ENCODE results near the gene TXNRD2.
"Not testable (repeated sequence)": the region's sequence is repeated elsewhere in the genome, so short reads cannot be mapped to it uniquely, and the experiment has no call there.

TXNRD2 gene

DNA sequence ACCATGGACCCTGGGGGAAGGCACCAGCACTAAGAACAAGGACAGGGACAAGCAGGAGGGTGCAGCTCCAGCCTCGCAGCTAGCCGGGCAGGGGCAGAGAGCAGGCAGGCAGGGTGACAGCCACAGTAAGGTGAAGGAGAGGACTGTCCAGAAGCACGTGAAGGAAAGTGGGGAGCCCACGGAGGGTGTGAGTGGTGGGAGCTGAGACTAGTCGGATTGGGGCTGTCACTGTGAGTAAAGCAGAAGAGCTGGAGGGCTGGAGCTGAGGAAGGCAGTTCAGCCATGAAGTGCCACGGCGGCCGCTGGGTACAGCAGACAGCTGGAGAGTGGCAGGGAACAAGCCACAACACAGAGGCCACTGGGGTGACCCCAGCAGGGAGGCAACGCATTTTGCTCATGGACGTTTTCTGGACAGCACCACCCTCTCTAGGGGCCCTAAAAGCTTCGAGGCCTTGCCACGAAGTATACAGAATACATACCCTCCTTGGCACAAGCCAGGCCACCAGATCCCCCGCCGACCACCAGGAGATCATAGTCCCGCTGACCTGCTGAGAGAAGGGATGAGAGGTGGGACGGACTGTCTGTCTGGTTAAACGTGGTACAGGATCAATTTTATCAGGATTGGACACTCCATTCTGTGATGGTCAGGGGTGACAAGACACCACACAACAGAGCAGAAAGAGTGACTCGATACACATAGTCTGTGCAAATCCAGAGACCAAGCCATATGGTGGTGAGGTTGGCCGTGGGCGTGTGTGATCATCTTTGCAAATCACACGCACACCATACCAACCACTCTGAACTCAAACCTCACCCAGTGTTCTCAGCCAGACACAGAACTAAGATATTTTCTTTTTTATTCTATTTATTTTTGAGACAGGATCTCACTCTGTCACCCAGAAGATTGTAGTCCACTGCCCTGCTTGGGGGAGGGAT, 10.8 kb downstream of the TXNRD2 start:
- no peak overlapping the region for H3K4me3 ChIP-seq (ENCODE audit: low read depth, low read length)
- no peak for DNase-seq (ENCODE audit: low read depth)

DNA sequence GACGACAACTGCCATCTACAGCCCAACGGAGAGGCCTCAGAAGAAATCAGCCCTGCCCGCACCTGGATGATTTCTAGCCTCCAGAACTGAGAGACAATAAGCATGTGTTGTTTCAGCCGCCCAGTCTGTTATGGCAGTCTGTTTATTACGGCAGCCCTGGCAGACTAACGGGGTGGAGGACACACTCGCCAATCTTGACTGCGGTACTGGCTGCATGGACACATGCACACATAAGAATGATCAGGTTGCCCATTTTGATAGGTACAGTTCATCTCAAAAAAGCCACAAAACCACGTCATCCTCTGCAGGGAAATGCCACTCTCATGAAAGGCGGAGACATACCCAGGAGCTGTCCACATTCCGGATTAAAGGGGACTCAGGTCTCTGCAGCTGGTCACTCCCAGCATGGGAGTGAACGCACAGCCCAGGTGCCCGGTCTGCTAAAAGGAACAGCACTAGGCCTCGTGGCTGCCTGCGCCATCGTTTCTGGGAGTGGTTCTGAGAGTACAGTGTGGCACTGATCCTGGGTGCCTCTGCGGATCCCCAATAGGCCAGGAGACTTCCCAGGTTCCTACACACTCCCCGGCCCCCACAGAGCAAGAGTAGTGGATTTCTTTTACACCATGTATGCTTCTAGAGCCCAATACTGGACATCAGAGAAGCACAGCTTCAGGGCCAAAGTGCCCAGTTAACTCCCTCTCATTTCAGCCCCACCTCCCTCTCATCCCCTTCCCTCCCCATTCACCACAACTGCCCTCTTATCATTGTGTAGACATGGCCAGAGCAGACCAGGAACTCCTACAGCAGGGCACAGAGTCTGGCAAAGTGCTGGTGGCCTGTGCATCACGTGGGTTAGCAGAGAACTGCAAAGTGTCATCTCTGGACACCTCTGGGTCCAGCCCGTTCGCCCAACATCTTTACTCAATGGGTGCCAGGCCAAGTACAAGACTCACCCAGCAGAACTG, 11.8 kb downstream of the TXNRD2 start:
- no peak overlapping the region for H3K4me3 ChIP-seq (ENCODE audit: low read depth, low read length)
- DNase-seq (ENCODE audit: low read depth): no peak

DNA sequence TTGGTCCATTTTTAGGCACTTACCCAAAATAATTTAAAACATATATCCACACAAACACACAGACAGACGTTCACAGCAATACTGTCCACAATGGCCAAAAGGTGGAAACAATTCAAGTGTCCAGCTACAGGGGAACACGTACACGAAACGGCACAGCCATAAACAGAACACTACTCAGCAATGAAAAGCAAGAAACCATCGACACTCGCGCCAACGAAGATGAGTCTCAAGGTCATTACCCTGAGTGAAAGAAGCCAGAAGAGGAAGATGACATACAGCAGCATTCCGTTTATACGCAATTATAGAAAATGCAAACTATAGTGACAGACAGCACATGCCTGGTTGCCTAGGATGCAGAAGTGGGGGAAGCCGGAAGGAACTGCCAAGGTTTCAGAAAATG, 13.4 kb downstream of the TXNRD2 start:
- no peak for DNase-seq (ENCODE audit: low read depth)
- no peak overlapping the region for H3K4me3 ChIP-seq (ENCODE audit: low read depth, low read length)

DNA sequence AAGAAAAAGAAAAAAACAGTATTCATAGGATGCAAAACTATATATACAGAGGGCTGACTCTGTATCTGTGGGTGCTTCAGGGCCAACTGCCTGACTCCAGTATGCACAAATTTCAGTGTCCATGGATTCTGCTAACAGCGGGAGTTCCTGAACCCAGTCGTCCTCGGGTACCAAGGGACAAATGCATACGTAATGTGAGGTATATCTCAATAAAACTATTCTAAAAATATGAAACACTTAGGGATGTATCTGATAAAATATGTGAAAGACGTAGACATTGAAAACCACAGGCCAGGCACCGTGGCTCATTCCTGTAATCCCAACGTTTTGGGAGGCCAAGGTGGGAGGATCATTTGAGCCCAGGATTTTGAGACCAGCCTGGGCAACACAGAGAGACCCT, 13.9 kb downstream of the TXNRD2 start:
- no peak for DNase-seq (ENCODE audit: low read depth)
- H3K4me3 ChIP-seq (ENCODE audit: low read depth, low read length): no peak overlapping the region

- H3K4me3 ChIP-seq (ENCODE audit: low read depth, low read length); DNase-seq (ENCODE audit: low read depth): not testable (repeated sequence)
Observed at GRCh38 chr22:19926028-19926427, 15.6 kb downstream of the TXNRD2 start.

GRCh38 chr22:19923914-19924513, 17.6 kb downstream of the TXNRD2 start:
- no peak for DNase-seq (ENCODE audit: low read depth)
- H3K4me3 ChIP-seq (ENCODE audit: low read depth, low read length): no peak overlapping the region

- no peak overlapping the region for H3K4me3 ChIP-seq (ENCODE audit: low read depth, low read length)
- DNase-seq (ENCODE audit: low read depth): no peak
Observed at GRCh38 chr22:19921544-19922081, 20.0 kb downstream of the TXNRD2 start.

GRCh38 chr22:19919701-19920363, 21.8 kb downstream of the TXNRD2 start:
- DNase-seq (ENCODE audit: low read depth): no peak
- H3K4me3 ChIP-seq (ENCODE audit: low read depth, low read length): no peak overlapping the region

DNA sequence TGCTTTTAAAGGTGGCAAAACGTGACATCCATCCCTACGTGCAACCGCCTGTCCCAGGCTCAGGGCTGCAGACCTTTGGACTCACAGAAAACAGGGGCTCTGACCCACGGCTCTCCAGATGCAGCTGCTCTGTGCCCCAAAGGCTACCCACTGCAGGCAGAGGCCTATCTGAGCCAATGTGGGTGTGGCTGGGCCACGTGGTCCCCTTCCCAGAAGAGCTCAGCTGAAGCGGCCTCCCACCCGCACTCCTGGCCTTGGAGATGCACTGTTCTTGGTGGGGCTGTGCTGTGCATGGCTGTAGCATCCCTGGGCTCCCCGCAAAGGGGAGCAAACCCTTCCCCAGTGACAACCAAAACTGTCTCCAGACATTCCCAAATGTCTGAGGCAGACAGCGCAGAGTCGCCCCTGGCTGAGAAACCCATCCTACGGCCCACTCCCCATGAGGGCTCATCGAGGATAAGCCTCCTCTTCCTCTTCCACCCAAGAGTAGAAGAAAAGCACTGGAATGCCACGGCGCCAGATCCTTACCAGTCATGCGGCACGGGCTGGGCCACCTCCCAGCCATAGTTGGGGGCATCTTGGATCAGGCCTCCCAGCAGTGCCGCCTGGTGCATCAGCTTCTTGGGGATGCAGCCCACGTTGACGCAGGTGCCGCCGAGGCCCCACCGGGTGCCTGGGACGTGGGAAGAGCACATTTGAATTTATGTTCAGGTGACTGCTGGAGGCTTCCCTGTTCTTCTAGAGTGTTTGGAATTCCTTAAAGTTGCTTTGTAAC, 23.1 kb downstream of the TXNRD2 start:
- no peak for DNase-seq (ENCODE audit: low read depth)
- H3K4me3 ChIP-seq (ENCODE audit: low read depth, low read length): no peak overlapping the region

DNA sequence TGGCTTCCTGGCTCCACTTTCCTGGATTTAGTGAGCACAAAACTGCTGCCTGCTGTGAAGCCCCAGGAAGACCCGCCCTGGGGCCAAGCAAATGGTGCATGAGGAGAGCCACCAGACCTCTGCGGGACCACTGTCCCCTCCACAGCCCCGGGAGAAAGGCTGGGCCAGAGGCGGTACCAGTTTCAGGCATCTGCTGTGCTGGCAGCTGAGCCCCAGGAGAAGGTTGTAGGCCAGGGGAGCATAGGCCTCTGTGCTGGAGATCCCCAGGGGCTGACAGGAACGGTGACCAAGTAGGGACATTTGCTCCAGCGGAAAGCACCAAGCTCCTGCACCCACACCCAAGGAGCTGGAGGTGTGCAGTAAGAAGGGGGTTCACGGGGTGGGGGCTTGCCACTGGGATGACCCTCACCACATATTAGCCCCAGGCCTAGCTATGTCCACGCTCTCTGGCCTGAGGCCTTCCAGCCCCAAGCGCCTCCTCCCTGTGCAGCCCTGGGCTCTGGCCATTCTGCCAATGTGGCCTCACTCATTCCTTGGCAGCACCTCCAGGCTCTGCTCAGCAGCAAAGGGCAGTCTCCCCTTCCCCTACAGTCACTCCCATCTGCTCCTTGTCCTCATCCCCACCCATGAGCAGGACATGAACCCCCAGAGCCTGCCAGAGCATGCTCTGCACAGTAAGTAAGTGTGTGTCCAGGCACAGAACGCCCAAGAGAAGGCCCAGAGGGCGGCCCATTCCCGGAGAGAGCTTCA, 24.1 kb downstream of the TXNRD2 start:
- H3K4me3 ChIP-seq (ENCODE audit: low read depth, low read length): no peak overlapping the region
- no peak for DNase-seq (ENCODE audit: low read depth)

- DNase-seq (ENCODE audit: low read depth): no peak
Observed at GRCh38 chr22:19916941-19917340, 24.7 kb downstream of the TXNRD2 start.

GRCh38 chr22:19916006-19916405, 25.6 kb downstream of the TXNRD2 start:
- no peak for DNase-seq (ENCODE audit: low read depth)
- H3K4me3 ChIP-seq (ENCODE audit: low read depth, low read length): no peak overlapping the region

More at GRCh38 chr22:19916941-19917340, 24.7 kb downstream of the TXNRD2 start:
- no peak overlapping the region for H3K4me3 ChIP-seq (ENCODE audit: low read depth, low read length)

DNA sequence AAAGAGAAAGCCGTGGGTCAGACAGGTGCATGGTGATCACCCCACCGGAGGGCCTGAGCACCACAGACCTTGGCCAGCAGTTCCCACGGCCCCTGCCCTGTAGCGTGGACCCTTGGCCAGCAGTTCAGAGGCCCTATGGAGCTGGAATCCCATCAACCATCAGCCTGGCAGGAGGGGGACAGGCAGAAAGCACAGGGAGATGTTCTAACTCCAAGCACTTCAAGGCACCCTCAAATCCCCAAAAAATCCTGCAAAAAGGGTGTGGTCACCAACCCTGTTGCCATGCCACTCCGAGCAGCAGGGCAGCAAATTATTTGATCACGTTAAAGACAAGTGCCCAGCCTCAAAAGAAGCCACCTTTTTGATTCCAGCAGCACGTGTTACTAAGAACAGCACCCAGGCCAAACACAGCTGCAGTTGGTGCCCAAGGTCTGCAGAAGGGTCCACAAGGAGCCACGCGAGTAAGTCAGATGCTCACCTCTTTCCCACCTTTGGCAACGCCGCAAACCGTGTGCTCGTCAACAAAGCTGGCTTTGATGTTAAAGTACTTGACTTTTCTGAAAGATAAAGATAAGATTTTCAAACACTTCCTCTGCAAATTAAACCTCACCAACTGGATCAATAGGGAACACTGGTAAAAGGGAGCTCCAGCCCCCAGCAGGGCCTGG, 26.2 kb downstream of the TXNRD2 start:
- H3K4me3 ChIP-seq (ENCODE audit: low read depth, low read length): no peak overlapping the region
- DNase-seq (ENCODE audit: low read depth): no peak

DNA sequence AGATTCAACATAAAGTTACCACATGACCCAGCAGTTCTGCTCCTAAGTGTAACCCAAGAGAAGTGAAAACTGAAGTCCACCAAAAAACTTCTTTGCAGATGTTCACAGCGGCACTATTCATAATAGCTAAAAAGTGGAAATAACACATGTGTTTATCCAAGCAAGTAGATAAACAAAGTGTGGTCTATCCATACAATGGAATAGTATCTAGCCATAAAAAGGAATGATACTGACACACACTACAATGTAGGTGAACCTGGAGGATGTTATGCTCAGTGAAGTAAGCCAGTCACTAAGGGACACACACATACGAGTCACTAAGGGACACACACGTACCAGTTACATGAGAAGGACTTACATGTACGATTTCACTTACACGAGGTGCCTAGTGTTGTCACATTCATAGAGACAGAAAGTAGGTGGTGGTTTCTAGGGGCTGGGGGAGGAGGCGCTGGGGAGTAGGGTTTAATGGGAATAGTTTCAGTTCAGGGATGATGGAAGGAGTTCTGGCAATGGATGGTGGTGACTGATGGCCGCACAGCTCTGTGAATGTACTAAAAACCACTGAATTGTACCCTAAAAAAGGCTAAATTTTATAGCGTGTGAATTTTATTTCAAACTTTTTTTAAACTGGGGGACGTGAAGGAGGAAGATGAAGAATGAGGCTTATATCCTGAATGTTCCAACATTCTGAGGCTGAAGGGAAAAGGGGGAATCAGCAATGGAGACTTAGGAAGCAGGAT, 27.2 kb downstream of the TXNRD2 start:
- H3K4me3 ChIP-seq (ENCODE audit: low read depth, low read length): no peak overlapping the region

GRCh38 chr22:19913337-19913936, 28.2 kb downstream of the TXNRD2 start:
- no peak overlapping the region for H3K4me3 ChIP-seq (ENCODE audit: low read depth, low read length)
- DNase-seq (ENCODE audit: low read depth): no peak

More for the DNA sequence above, 27.2 kb downstream of the TXNRD2 start:
- DNase-seq (ENCODE audit: low read depth): no peak

Measured in skeletal muscle cell (primary cell).